NCI-H2227 (cell line): ENCODE data around the gene ZBP1.

Experiments
- DNase-seq: peaks from one replicate; lab custom pipeline; 2025; ENCODE audit not compliant: unreplicated experiment; lab: John Stamatoyannopoulos, UW

Gene ZBP1

GRCh38 chr20:57658833-57659516 lies 38.7 kb upstream of the ZBP1 start:
- DNase-seq: no peak

GRCh38 chr20:57658447-57658832 lies 38.2 kb upstream of the ZBP1 start:
- DNase-seq: no peak

GRCh38 chr20:57657535-57658446 lies 37.6 kb upstream of the ZBP1 start:
- DNase-seq: no peak

- DNase-seq: no peak
These were observed 36.8 kb upstream of the ZBP1 start for GRCh38 chr20:57656821-57657534.

- no peak for DNase-seq
These were observed 36.1 kb upstream of the ZBP1 start for GRCh38 chr20:57656252-57656820.

GRCh38 chr20:57655809-57656155 lies 35.6 kb upstream of the ZBP1 start:
- no peak for DNase-seq

GRCh38 chr20:57654998-57655808 lies 35.0 kb upstream of the ZBP1 start:
- DNase-seq: no peak

GRCh38 chr20:57654363-57654997 lies 34.3 kb upstream of the ZBP1 start:
- peak; percentile 30 for DNase-seq

- DNase-seq: no peak
These were observed 33.7 kb upstream of the ZBP1 start for GRCh38 chr20:57653910-57654309.

GRCh38 chr20:57653546-57653900 lies 33.3 kb upstream of the ZBP1 start:
- DNase-seq: no peak

GRCh38 chr20:57652606-57653545 lies 32.6 kb upstream of the ZBP1 start:
- no peak for DNase-seq

- no peak for DNase-seq
These were observed 31.8 kb upstream of the ZBP1 start for GRCh38 chr20:57651881-57652605.

GRCh38 chr20:57650756-57651483 lies 30.7 kb upstream of the ZBP1 start:
- no peak for DNase-seq

GRCh38 chr20:57650266-57650665 lies 30.0 kb upstream of the ZBP1 start:
- no peak for DNase-seq

- DNase-seq: no peak
These were observed 29.4 kb upstream of the ZBP1 start for GRCh38 chr20:57649617-57650015.

- DNase-seq: no peak
These were observed 28.8 kb upstream of the ZBP1 start for GRCh38 chr20:57648878-57649616.
